HepG2 (cell line): ENCODE measurements around the gene FETUB. TPM values are rescaled to one million over a fixed set of nuclear protein-coding genes. Genes with fewer than 3 reads are reported as not detected.

Experiments
- ARID5B ChIP-seq: IDR thresholded peaks from 2 replicates; pipeline ENCODE4 v1.4.0; 2020; ENCODE audit warnings: mild to moderate bottlenecking, missing genetic modification reagents
- ATF4 ChIP-seq, 2 experiments: fragments of 450-650 bp in 1 of 2; sonication (generic) in 1 of 2; formaldehyde crosslinking; IDR thresholded peaks; 2 replicates each; pipeline versions ENCODE4 v1.5.0 to v1.8.0; 2020 to 2022; ENCODE audit warnings: mild to moderate bottlenecking in 1 of 2, missing genetic modification reagents in 1 of 2
- ESRRA ChIP-seq: sonication (generic); formaldehyde crosslinking; IDR thresholded peaks from 2 replicates; pipeline ENCODE4 v1.5.1; 2020; ENCODE audit warnings: mild to moderate bottlenecking, low read depth, missing genetic modification reagents
- ETV6 ChIP-seq: sonication (generic); formaldehyde crosslinking; conservative IDR thresholded peaks from 2 replicates; pipeline ENCODE4 v1.4.0; 2020; ENCODE audit warnings: missing genetic modification reagents
- FOXA3 ChIP-seq: IDR thresholded peaks from 2 replicates; pipeline ENCODE4 v1.6.1; 2016; ENCODE audit warnings: missing genetic modification reagents, missing compliant biosample characterization
- KAT8 ChIP-seq: IDR thresholded peaks from 2 replicates; pipeline ENCODE4 v1.6.1; 2016; ENCODE audit warnings: missing genetic modification reagents, missing compliant biosample characterization
- LRRFIP1 ChIP-seq: sonication (generic); formaldehyde crosslinking; conservative IDR thresholded peaks from 2 replicates; pipeline ENCODE4 v1.4.0; 2020; ENCODE audit warnings: missing genetic modification reagents
- POLR2A ChIP-seq, 2 experiments: IDR thresholded peaks; 2 replicates each; pipeline ENCODE4 v1.6.1; 2011; ENCODE audit warnings: low read depth in 2 of 2, low read length in 2 of 2, mild to moderate bottlenecking in 1 of 2, moderate library complexity in 1 of 2; ENCODE audit not compliant: insufficient read depth in 1 of 2
- PRDM4 ChIP-seq: sonication (generic); formaldehyde crosslinking; IDR thresholded peaks from 2 replicates; pipeline ENCODE4 v1.9.0; 2021; ENCODE audit warnings: missing genetic modification reagents, borderline replicate concordance
- SMAD9 ChIP-seq: sonication (generic); formaldehyde crosslinking; IDR thresholded peaks from 2 replicates; pipeline ENCODE4 v1.5.1; 2020; ENCODE audit warnings: mild to moderate bottlenecking, missing genetic modification reagents
- TSC22D2 ChIP-seq: sonication (generic); formaldehyde crosslinking; IDR thresholded peaks from 2 replicates; pipeline ENCODE4 v1.5.1; 2020; ENCODE audit warnings: missing genetic modification reagents, mild to moderate bottlenecking, borderline replicate concordance
- ZGPAT ChIP-seq: IDR thresholded peaks from 2 replicates; pipeline ENCODE4 v1.6.1; 2016; ENCODE audit warnings: mild to moderate bottlenecking
- ZNF232 ChIP-seq: sonication (generic); formaldehyde crosslinking; IDR thresholded peaks from 2 replicates; pipeline ENCODE4 v1.4.0; 2020; ENCODE audit warnings: missing genetic modification reagents, borderline replicate concordance
- ZNF333 ChIP-seq: sonication (generic); formaldehyde crosslinking; IDR thresholded peaks from 2 replicates; pipeline ENCODE4 v1.4.0; 2020; ENCODE audit warnings: mild to moderate bottlenecking, missing genetic modification reagents, borderline replicate concordance
- ZNF547 ChIP-seq: sonication (generic); formaldehyde crosslinking; IDR thresholded peaks from 2 replicates; pipeline ENCODE4 v1.5.1; 2020; ENCODE audit warnings: mild to moderate bottlenecking, missing genetic modification reagents
- ZNF605 ChIP-seq: sonication (generic); formaldehyde crosslinking; IDR thresholded peaks from 2 replicates; pipeline ENCODE4 v1.8.0; 2022; ENCODE audit warnings: mild to moderate bottlenecking, missing genetic modification reagents
- ZNF780A ChIP-seq: sonication (generic); formaldehyde crosslinking; IDR thresholded peaks from 2 replicates; pipeline ENCODE4 v1.8.0; 2022; ENCODE audit warnings: mild to moderate bottlenecking, missing genetic modification reagents, moderate library complexity
- polyA plus RNA-seq, 8 experiments: library from polyadenylated mRNA; depleted of rRNA in 3 of 8; stranded (reverse) in 7 of 8; unstranded in 1 of 8; fragments of >200 nt; fragmentation: Illumina TruSeq in 4 of 8; extraction: Trizol in 4 of 8; gene quantifications; 2 replicates each; pipeline versions ENCODE4 v1.2.1 to v1.2.3, GENCODE V29; 2011 to 2016; ENCODE audit warnings: low read depth in 4 of 8, missing spikeins in 1 of 8, mixed read lengths in 1 of 8; ENCODE audit not compliant: insufficient read depth in 1 of 8
- total RNA-seq, 5 experiments: library from RNA; depleted of rRNA; stranded (reverse); fragments of >200 nt; fragmentation: Illumina TruSeq; extraction: Trizol; gene quantifications; 2 replicates each; pipeline ENCODE4 v1.2.3, GENCODE V29; 2016; ENCODE audit warnings: low read depth in 1 of 5

FETUB gene
- total and polyA plus RNA-seq, 2 of the 13 experiments (the other 11 are each of a cell fraction or from before 2014, with no cell fraction given) = 2.1 to 4.4 TPM

- TF ChIP-seq ATF4 (CRISPR knock-in tag; IDR thresholded peaks at IDR 0.05) = peak in 1 of 2 experiments; percentile 96; a peak in 2 of 4 replicates
- TF ChIP-seq ZNF605 (CRISPR knock-in tag) = no peak
- TF ChIP-seq TSC22D2 (CRISPR knock-in tag) = no peak
- peak; percentile 45; the same call in 1 of the 2 replicates for TF ChIP-seq KAT8 (CRISPR knock-in tag)
- peak; percentile 89 for TF ChIP-seq FOXA3 (CRISPR knock-in tag)
- TF ChIP-seq ZNF780A (CRISPR knock-in tag) = no peak
- TF ChIP-seq LRRFIP1 (CRISPR knock-in tag) = no peak
- TF ChIP-seq ZNF547 (CRISPR knock-in tag) = no peak
- TF ChIP-seq ARID5B (CRISPR knock-in tag) = peak; percentile 90
- TF ChIP-seq PRDM4 (CRISPR knock-in tag) = no peak
- no peak for TF ChIP-seq ETV6 (CRISPR knock-in tag)
- no peak for TF ChIP-seq ESRRA (CRISPR knock-in tag)
- no peak for TF ChIP-seq SMAD9
- no peak for TF ChIP-seq POLR2A (IDR thresholded peaks at IDR 0.05; ENCODE audit: insufficient read depth in 1 of 2, low read depth in 2 of 2, low read length in 2 of 2)
- TF ChIP-seq ZGPAT (CRISPR knock-in tag) = peak; percentile 72
- no peak for TF ChIP-seq ZNF333 (CRISPR knock-in tag)
- TF ChIP-seq ZNF232 (CRISPR knock-in tag) = no peak; the same call in 1 of the 2 replicates
Observed at GRCh38 chr3:186630950-186631641, 9.1 kb upstream of the FETUB start (continued).
